Parathyroid adenoma (tissue), 2 donors: Measurements from ENCODE around the gene ZNF76.

ENCODE experiments used
- H2AFZ ChIP-seq: fragments of 300-600 bp; sonication (generic); one replicate; pipeline ENCODE4 v1.7.0; 2017; ENCODE audit warnings: antibody characterized with exemption, mild to moderate bottlenecking
- H3K27ac ChIP-seq: fragments of 300-600 bp; sonication (generic); one replicate; pipeline ENCODE4 v1.7.0; 2017
- H3K27me3 ChIP-seq: fragments of 300-600 bp; sonication (generic); one replicate; pipeline ENCODE4 v1.7.0; 2017; ENCODE audit warnings: low read length; ENCODE audit not compliant: control insufficient read depth, insufficient read depth
- H3K36me3 ChIP-seq: fragments of 300-600 bp; sonication (generic); one replicate; pipeline ENCODE4 v1.7.0; 2017; ENCODE audit warnings: low read length; ENCODE audit not compliant: control insufficient read depth, insufficient read depth
- H3K4me1 ChIP-seq: fragments of 300-600 bp; sonication (generic); one replicate; pipeline ENCODE4 v1.7.0; 2017; ENCODE audit warnings: control low read depth
- H3K4me2 ChIP-seq: fragments of 300-600 bp; sonication (generic); one replicate; pipeline ENCODE4 v1.7.0; 2017; ENCODE audit warnings: low read length
- H3K4me3 ChIP-seq: fragments of 300-600 bp; sonication (generic); one replicate; pipeline ENCODE4 v1.7.0; 2017; ENCODE audit warnings: low read depth, low read length
- H3K79me2 ChIP-seq: fragments of 300-600 bp; sonication (generic); one replicate; pipeline ENCODE4 v1.7.0; 2017; ENCODE audit warnings: control low read depth
- H3K9ac ChIP-seq: fragments of 300-600 bp; sonication (generic); one replicate; pipeline ENCODE4 v1.7.0; 2017; ENCODE audit warnings: mild to moderate bottlenecking
- H3K9me3 ChIP-seq: fragments of 300-600 bp; sonication (generic); one replicate; pipeline ENCODE4 v1.7.0; 2017; ENCODE audit warnings: low read length; ENCODE audit not compliant: control insufficient read depth
- TF ChIP-seq, protein P1 (sequence below): fragments of 300-600 bp; sonication (generic); IDR thresholded peaks from one replicate; pipeline ENCODE4 v1.7.0; 2017; ENCODE audit warnings: antibody characterized with exemption, mild to moderate bottlenecking
- donor health status: primary hyperparathyroidism.

ZNF76 gene

DNA sequence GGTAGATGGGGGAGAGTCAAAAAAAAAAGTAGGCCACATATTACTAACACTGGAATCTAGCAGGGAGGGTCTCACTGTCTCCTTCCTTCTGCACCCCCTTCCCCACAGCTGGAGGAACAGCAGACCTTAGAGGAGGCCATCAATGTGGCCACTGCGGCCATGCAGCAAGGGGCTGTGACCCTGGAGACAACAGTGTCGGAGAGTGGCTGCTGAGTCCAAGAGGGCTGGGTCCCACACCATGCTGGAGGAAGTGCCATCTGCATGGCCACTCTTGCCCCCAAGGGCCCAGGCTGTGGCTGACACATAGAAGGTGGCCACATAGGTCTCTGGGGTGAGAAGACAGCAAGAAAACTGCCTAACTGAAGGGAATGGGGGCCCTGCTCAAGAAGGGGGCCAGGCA, 35.5 kb downstream of the ZNF76 start:
- Histone ChIP-seq H3K27me3 (no peaks in the 10 kb centered on the region), H3K4me3 (no peak overlapping the region), H3K4me1 (peaks cover 9% of the 10 kb centered on the region), H3K27ac (no peak overlapping the region), H2AFZ (no peak overlapping the region), H3K9me3 (no peaks in the 10 kb centered on the region), H3K36me3 (no peaks in the 10 kb centered on the region), H3K4me2 (no peak overlapping the region), H3K9ac (no peak overlapping the region), H3K79me2 (no peaks in the 10 kb centered on the region)
- TF ChIP-seq, protein P1, sequence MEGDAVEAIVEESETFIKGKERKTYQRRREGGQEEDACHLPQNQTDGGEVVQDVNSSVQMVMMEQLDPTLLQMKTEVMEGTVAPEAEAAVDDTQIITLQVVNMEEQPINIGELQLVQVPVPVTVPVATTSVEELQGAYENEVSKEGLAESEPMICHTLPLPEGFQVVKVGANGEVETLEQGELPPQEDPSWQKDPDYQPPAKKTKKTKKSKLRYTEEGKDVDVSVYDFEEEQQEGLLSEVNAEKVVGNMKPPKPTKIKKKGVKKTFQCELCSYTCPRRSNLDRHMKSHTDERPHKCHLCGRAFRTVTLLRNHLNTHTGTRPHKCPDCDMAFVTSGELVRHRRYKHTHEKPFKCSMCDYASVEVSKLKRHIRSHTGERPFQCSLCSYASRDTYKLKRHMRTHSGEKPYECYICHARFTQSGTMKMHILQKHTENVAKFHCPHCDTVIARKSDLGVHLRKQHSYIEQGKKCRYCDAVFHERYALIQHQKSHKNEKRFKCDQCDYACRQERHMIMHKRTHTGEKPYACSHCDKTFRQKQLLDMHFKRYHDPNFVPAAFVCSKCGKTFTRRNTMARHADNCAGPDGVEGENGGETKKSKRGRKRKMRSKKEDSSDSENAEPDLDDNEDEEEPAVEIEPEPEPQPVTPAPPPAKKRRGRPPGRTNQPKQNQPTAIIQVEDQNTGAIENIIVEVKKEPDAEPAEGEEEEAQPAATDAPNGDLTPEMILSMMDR = no peak

DNA sequence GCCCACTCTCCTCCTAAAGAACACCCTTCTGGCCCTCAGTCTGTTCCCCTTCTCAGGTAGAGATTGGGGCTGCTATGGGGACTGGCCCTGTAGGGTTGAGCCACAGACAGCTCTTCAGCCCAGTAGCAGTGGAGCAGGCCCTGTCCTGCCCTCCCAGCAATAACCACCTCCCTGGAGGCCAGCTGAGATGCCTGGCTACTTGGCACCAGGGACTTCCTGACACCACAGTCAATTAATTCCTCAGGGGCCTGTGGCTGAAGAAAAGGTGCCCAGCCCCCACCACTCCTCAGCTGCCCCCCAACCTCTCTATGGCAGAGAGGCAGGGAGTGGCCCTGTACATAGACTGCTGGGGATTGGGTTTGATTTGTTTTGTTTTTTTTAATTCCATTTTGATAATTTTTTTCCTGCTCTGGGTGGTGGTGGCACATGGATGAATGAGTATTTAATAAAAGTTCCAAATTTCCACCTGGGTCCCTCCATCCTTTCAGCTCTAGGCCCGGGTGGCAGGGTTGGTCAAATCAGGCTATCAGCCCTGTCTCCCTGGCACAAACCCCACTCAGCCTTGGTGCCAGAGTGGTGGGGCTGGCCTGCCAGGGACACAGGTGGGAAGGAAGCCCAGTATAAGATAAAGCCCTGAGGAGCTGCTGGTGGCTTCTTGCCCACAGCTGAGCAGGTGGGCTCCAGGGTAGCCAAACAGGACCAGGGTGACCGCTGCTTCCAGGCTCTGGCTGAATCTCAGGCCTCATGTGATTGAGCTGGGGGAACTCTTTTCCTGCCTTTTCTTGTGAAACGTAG, 36.2 kb downstream of the ZNF76 start:
- H3K27ac ChIP-seq = no peak overlapping the region
- no peak overlapping the region for H3K4me2 ChIP-seq
- no peak overlapping the region for H2AFZ ChIP-seq
- H3K4me1 ChIP-seq = peaks cover 9% of the 10 kb centered on the region
- no peaks in the 10 kb centered on the region for H3K27me3 ChIP-seq
- no peak overlapping the region for H3K4me3 ChIP-seq
- H3K9me3 ChIP-seq = no peaks in the 10 kb centered on the region
- no peaks in the 10 kb centered on the region for H3K36me3 ChIP-seq
- H3K79me2 ChIP-seq = no peaks in the 10 kb centered on the region
- H3K9ac ChIP-seq = no peak overlapping the region
- TF ChIP-seq, protein P1 = no peak

DNA sequence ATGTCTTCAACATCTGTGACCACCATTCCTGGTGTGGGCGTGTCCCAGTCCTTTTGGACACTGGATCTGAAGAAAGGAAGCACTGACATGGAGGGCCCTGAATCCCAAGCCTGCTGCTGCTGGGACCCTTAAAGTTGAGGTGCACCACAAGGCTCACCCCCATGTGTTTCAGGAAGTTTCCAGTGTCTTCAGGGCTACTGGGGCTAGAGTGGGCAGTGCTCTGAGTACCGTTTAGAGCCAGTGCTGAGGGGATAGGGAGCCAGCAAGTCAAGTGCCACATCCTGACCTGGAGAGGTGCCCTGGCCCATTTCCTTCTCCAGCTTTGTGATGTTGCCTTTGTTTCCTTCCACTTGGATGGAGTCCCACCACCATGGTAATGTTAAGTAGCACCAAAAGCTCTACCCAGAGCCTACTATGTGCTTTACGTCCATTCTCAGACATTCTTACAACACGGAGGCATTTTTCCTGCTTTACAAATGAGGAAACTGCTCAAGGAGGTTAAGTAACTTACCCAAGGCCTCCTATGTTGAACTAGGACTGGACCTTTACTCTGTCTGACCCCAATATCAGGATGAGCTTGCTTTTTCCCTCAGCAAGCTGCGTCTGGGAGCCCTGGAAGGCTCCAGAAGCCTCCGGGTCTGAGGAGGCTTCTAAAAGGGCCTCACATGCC, 37.5 kb downstream of the ZNF76 start:
- Histone ChIP-seq H3K36me3 (no peaks in the 10 kb centered on the region), H3K4me3 (no peak overlapping the region), H3K9me3 (no peaks in the 10 kb centered on the region), H3K9ac (no peak overlapping the region), H3K79me2 (no peaks in the 10 kb centered on the region), H3K4me1 (peaks cover 9% of the 10 kb centered on the region), H2AFZ (peak overlapping the region; percentile 20), H3K27ac (no peak overlapping the region), H3K27me3 (no peaks in the 10 kb centered on the region), H3K4me2 (no peak overlapping the region)
- TF ChIP-seq, protein P1 = no peak

DNA sequence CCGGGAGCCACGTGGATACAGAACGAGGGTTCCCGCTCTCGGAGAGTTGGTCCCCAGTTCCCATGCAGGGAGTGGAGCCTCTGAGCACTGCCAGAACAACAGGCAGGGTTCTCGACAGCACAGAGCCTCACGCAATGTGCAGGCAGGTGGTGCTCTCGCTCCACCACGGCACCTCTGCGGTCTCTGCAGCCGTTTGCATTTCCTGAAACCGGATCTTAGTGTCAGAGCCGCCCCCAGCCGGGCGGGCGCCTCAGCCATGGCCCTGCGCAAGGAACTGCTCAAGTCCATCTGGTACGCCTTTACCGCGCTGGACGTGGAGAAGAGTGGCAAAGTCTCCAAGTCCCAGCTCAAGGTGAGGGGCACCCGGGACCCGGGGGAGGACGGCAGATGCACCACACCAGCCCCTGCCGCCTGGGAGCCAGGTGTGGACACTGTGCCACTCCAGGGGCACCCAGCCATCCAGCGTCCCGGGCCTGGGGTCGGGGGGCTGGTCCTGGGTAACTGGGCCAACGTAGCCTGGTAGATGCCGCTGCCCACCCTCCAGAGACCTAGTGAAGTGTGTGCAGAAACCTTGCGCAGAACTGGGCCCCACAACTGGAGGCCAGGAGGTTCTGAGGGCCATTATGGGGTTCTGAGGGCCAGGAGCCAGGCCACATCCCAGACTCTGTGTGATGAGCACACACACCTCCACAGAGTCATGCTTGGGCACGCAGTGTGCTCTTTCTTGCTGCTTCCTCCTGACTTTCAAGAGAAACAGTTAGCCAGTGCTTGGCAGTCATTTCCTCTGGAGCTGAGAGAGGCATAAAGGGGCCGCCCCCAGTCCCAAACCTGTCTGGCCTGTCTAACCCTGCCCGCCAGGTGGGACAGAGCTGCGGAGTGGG, 38.3 kb downstream of the ZNF76 start, which contains the start of gene DEF6:
Gene DEF6 (plus strand): TSS at position 218 of the 881 bp plus-strand sequence. CDS start 39 bp downstream, at position 257.
- H3K27ac ChIP-seq = no peak within 1 kb of the TSS
- no peak within 1 kb of the TSS for H3K9ac ChIP-seq
- H3K4me2 ChIP-seq = peak within 1 kb of the TSS; percentile 24

More for the DNA sequence above, 38.3 kb downstream of the ZNF76 start, which contains the start of gene DEF6:
- TF ChIP-seq, protein P1 = peak; percentile 83
- Histone ChIP-seq H2AFZ (peak within 1 kb of the TSS; percentile 20), H3K4me1 (peaks cover 9% of the 10 kb centered on the region), H3K36me3 (no peaks in the 10 kb centered on the region), H3K79me2 (no peaks in the 10 kb centered on the region), H3K27me3 (no peaks in the 10 kb centered on the region), H3K4me3 (no peak within 1 kb of the TSS), H3K9me3 (no peaks in the 10 kb centered on the region)
